Progenitor cell of endocrine pancreas (in vitro differentiated cells): ENCODE measurements around the gene UBXN6. TPM values are rescaled to one million over a fixed set of nuclear protein-coding genes. Genes with fewer than 3 reads are reported as not detected.

Experiments used
- DNase-seq: peaks from one replicate; pipeline ENCODE4 v3.0.0; 2021; ENCODE audit warnings: low spot score; ENCODE audit not compliant: unreplicated experiment
- H3K27ac Mint-ChIP-seq: 2 replicates; pipeline ENCODE4 v1.8.0; 2021; ENCODE audit warnings: mild to moderate bottlenecking, moderate library complexity, mixed read lengths
- H3K27me3 Mint-ChIP-seq: 2 replicates; pipeline ENCODE4 v1.8.0; 2021; ENCODE audit warnings: mixed read lengths
- H3K36me3 Mint-ChIP-seq: 2 replicates; pipeline ENCODE4 v1.8.0; 2022; ENCODE audit warnings: mixed read lengths; ENCODE audit not compliant: insufficient read depth
- H3K4me1 Mint-ChIP-seq: 2 replicates; pipeline ENCODE4 v1.8.0; 2021; ENCODE audit warnings: low read depth, mixed read lengths
- H3K4me3 Mint-ChIP-seq: 2 replicates; pipeline ENCODE4 v1.8.0; 2021; ENCODE audit warnings: low read depth, mild to moderate bottlenecking, moderate library complexity, mixed read lengths
- H3K9me3 Mint-ChIP-seq: 2 replicates; pipeline ENCODE4 v1.8.0; 2021; ENCODE audit warnings: low read depth, mixed read lengths
- CTCF ChIP-seq: fragments of 200-600 bp; sonication (generic); IDR thresholded peaks from one replicate; pipeline ENCODE4 v1.5.0; 2021; ENCODE audit warnings: antibody characterized with exemption, mild to moderate bottlenecking; ENCODE audit not compliant: unreplicated experiment
- total RNA-seq: library from RNA; stranded (reverse); gene quantifications from 2 replicates; pipeline ENCODE4 v1.2.1, GENCODE V29; 2021

UBXN6 gene
- total RNA-seq, 1 donor from 2014 or later: 57.2 TPM

- no peaks in the 10 kb centered on the region for H3K4me1 Mint-ChIP-seq
- H3K36me3 Mint-ChIP-seq: no peaks in the 10 kb centered on the region
- TF ChIP-seq CTCF: no peak
- no peak overlapping the region for H3K27ac Mint-ChIP-seq
- no peak for DNase-seq
- no peak overlapping the region for H3K4me3 Mint-ChIP-seq
- H3K9me3 Mint-ChIP-seq: no peaks in the 10 kb centered on the region
- H3K27me3 Mint-ChIP-seq: no peaks in the 10 kb centered on the region
These were observed 7.4 kb upstream of the UBXN6 start for GRCh38 chr19:4464815-4465581.

GRCh38 chr19:4456843-4457653, 546 bp downstream of the UBXN6 start:
- Mint-ChIP-seq H3K27me3 (no peaks in the 10 kb centered on the region), H3K27ac (peak overlapping the region; percentile 97), H3K36me3 (no peaks in the 10 kb centered on the region), H3K9me3 (no peaks in the 10 kb centered on the region), H3K4me1 (peaks cover 12% of the 10 kb centered on the region), H3K4me3 (peak overlapping the region; percentile 88)
- DNase-seq: peak; percentile 52
- no peak for TF ChIP-seq CTCF

- Mint-ChIP-seq H3K9me3 (no peaks in the 10 kb centered on the region), H3K4me3 (peak overlapping the region; percentile 88), H3K27ac (peak overlapping the region; percentile 87), H3K27me3 (no peaks in the 10 kb centered on the region), H3K4me1 (peaks cover 12% of the 10 kb centered on the region), H3K36me3 (no peaks in the 10 kb centered on the region)
- DNase-seq: no peak
- no peak for TF ChIP-seq CTCF
These were observed 1.1 kb downstream of the UBXN6 start for GRCh38 chr19:4456476-4456842.

- no peak for DNase-seq
- H3K27ac Mint-ChIP-seq: peak overlapping the region; percentile 87
- no peaks in the 10 kb centered on the region for H3K9me3 Mint-ChIP-seq
These were observed 1.7 kb downstream of the UBXN6 start for GRCh38 chr19:4455719-4456475.

More at GRCh38 chr19:4455719-4456475, 1.7 kb downstream of the UBXN6 start:
- Mint-ChIP-seq H3K27me3 (no peaks in the 10 kb centered on the region), H3K4me3 (peak overlapping the region; percentile 88), H3K4me1 (peaks cover 12% of the 10 kb centered on the region), H3K36me3 (no peaks in the 10 kb centered on the region)
- no peak for TF ChIP-seq CTCF
